Measurements from ENCODE around the gene FLNC. TPM values are rescaled to one million over a fixed set of nuclear protein-coding genes. Genes with fewer than 3 reads are reported as not detected.

Gene FLNC
- total RNA-seq, 2 experiments from 2014 or later: 0.14 to 0.16 TPM

GRCh38 chr7:128831178-128831993 lies 1.2 kb downstream of the FLNC start:
- ATAC-seq (peak; percentile 22), DNase-seq (peak; percentile 21)
- ChIA-PET CTCF (interaction anchor here (1.0 to 4.2 kb wide), 5 partner anchors 11 to 52 kb away, joined by 3 to 22 read pairs (median 13); partner anchors contain the start of genes ATP6V1F and CCDC136), POLR2A (interaction anchor here (1.0 kb wide), 1 partner anchor 93 kb away, joined by 3 read pairs; no protein-coding TSS in a partner anchor)
- no peaks in the 10 kb centered on the region for H3K9me3 Mint-ChIP-seq
- H3K27ac Mint-ChIP-seq: no peak overlapping the region
- H3K4me1 Mint-ChIP-seq (ENCODE audit: low read depth): peaks cover 15% of the 10 kb centered on the region
- intact Hi-C loops (cut with micrococcal nuclease): no loop called here
- H3K36me3 Mint-ChIP-seq (ENCODE audit: low read depth): no peaks in the 10 kb centered on the region
- H3K4me3 Mint-ChIP-seq: no peak overlapping the region
- TF ChIP-seq CTCF (IDR thresholded peaks at IDR 0.05): no peak
- peaks cover 38% of the 10 kb centered on the region for H3K27me3 Mint-ChIP-seq

- H3K4me1 Mint-ChIP-seq (ENCODE audit: low read depth): peaks cover 15% of the 10 kb centered on the region
- CTCF ChIA-PET: interaction anchor here (1.0 to 4.4 kb wide), 5 partner anchors 10 to 51 kb away, joined by 3 to 22 read pairs (median 13); partner anchors contain the start of gene ATP6V1F
- no peak for TF ChIP-seq CTCF (IDR thresholded peaks at IDR 0.05)
- no peaks in the 10 kb centered on the region for H3K36me3 Mint-ChIP-seq (ENCODE audit: low read depth)
- no peak overlapping the region for H3K27ac Mint-ChIP-seq
- no peaks in the 10 kb centered on the region for H3K9me3 Mint-ChIP-seq
- DNase-seq: peak; percentile 13
- H3K27me3 Mint-ChIP-seq: peaks cover 33% of the 10 kb centered on the region
- peak; percentile 15 for ATAC-seq
- no peak overlapping the region for H3K4me3 Mint-ChIP-seq
- POLR2A ChIA-PET: interaction anchor here (1.0 to 1.5 kb wide), 3 partner anchors 31 to 94 kb away, joined by 3 to 7 read pairs (median 4); partner anchors contain the start of gene ATP6V1F
- intact Hi-C loops (cut with micrococcal nuclease): no loop called here
These were observed 2.0 kb downstream of the FLNC start for GRCh38 chr7:128831994-128832879.

DNA sequence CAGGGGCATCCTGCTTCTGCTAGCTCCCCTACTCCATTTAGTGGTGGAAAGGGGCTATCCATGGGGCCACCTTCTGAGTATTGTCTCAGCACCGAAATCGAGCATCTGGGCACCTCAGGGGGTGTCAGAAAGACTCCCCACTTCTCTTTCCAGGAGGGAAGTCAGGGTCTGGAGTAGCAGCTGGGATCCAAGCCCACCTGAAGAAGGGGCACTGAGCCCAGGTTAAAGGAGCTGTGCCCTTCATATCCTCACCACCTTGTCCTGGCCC lies 2.6 kb downstream of the FLNC start:
- Mint-ChIP-seq H3K27ac (no peak overlapping the region), H3K4me1 (ENCODE audit: low read depth) (peaks cover 15% of the 10 kb centered on the region), H3K36me3 (ENCODE audit: low read depth) (no peaks in the 10 kb centered on the region), H3K27me3 (peaks cover 30% of the 10 kb centered on the region), H3K9me3 (no peaks in the 10 kb centered on the region), H3K4me3 (no peak overlapping the region)
- intact Hi-C loops (cut with micrococcal nuclease): no loop called here
- TF ChIP-seq CTCF (IDR thresholded peaks at IDR 0.05): no peak
- ATAC-seq: no peak
- DNase-seq: no peak
- ChIA-PET CTCF (interaction anchor here (2.4 to 4.4 kb wide), 3 partner anchors 10 to 50 kb away, joined by 13 to 22 read pairs (median 17); partner anchors contain the start of gene ATP6V1F), POLR2A (interaction anchor here (1.2 to 1.5 kb wide), 2 partner anchors 30 to 37 kb away, joined by 4 to 7 read pairs; partner anchors contain the start of gene ATP6V1F)

- no peak overlapping the region for H3K4me3 Mint-ChIP-seq
- POLR2A ChIA-PET: interaction anchor here (1.2 to 1.5 kb wide), 2 partner anchors 29 to 36 kb away, joined by 4 to 7 read pairs; partner anchors contain the start of gene ATP6V1F
These were observed 3.1 kb downstream of the FLNC start for GRCh38 chr7:128833148-128833945.

More at GRCh38 chr7:128833148-128833945, 3.1 kb downstream of the FLNC start:
- intact Hi-C loops (cut with micrococcal nuclease): no loop called here
- no peaks in the 10 kb centered on the region for H3K36me3 Mint-ChIP-seq (ENCODE audit: low read depth)
- TF ChIP-seq CTCF (IDR thresholded peaks at IDR 0.05): no peak
- H3K4me1 Mint-ChIP-seq (ENCODE audit: low read depth): peaks cover 15% of the 10 kb centered on the region
- ATAC-seq (no peak), DNase-seq (no peak)
- H3K27ac Mint-ChIP-seq: no peak overlapping the region
- peaks cover 25% of the 10 kb centered on the region for H3K27me3 Mint-ChIP-seq
- no peaks in the 10 kb centered on the region for H3K9me3 Mint-ChIP-seq
- CTCF ChIA-PET: interaction anchor here (0.6 to 4.4 kb wide), 4 partner anchors 9 to 88 kb away, joined by 3 to 22 read pairs (median 15); partner anchors contain the start of gene ATP6V1F
